ENCODE data around the gene ABCC12.

ABCC12 gene

DNA sequence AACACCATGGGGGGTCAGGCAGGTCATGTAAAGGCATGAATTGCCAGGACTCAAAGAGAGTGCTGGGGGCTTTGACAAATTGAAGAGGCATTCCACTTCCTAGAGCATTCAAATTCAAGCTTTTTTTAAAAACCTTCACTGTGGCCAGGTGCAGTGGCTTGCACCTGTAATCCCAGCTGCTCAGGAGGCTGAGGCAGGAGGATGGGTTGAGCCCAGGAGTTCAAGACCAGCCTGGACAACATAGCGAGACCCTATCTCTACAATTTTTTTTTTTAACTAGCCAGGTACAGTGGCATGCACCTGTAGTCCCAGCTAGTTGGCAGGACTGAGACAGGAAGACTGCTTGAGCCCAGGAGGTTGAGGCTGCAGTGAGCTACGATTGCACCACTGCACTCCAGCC, 17.2 kb downstream of the ABCC12 start:
- peaks cover 17% of the 10 kb centered on the region for H3K27me3 Mint-ChIP-seq
- no peak overlapping the region for H3K4me3 Mint-ChIP-seq
- DNase-seq (ENCODE audit: low spot score in 2 of 2) (no peak), ATAC-seq (replicated peaks; ENCODE audit: extremely low read depth, poor library complexity, severe bottlenecking) (no peak)
- no peaks in the 10 kb centered on the region for H3K4me1 Mint-ChIP-seq
- no peak overlapping the region for H3K27ac Mint-ChIP-seq (ENCODE audit: low read depth)
- no peaks in the 10 kb centered on the region for H3K9me3 Mint-ChIP-seq
- H3K36me3 Mint-ChIP-seq (ENCODE audit: insufficient read depth): no peaks in the 10 kb centered on the region

DNA sequence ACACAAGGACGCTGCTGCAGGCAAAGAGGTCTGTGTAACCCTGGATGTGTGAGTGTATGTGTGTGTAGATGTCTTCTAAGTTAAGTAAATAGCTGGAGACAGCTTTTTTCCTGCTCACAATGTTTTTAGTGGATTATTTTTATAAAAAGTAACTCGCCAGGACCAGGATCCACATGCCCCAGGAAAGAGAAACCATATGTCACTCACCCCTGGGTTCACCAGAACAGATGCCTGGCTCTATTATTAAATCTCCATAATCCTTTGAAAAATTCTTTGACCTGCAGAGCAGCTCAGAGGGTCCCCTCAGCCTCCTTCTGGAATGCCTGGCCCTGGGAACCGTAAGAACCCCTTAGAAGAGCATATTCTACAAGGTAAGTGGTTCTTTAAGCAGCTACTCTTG, 18.0 kb downstream of the ABCC12 start:
- Mint-ChIP-seq H3K27me3 (peaks cover 17% of the 10 kb centered on the region), H3K27ac (ENCODE audit: low read depth) (no peak overlapping the region), H3K36me3 (ENCODE audit: insufficient read depth) (no peaks in the 10 kb centered on the region), H3K4me3 (no peak overlapping the region), H3K4me1 (no peaks in the 10 kb centered on the region), H3K9me3 (no peaks in the 10 kb centered on the region)
- ATAC-seq (replicated peaks; ENCODE audit: extremely low read depth, poor library complexity, severe bottlenecking) (no peak), DNase-seq (ENCODE audit: low spot score in 2 of 2) (no peak)

DNA sequence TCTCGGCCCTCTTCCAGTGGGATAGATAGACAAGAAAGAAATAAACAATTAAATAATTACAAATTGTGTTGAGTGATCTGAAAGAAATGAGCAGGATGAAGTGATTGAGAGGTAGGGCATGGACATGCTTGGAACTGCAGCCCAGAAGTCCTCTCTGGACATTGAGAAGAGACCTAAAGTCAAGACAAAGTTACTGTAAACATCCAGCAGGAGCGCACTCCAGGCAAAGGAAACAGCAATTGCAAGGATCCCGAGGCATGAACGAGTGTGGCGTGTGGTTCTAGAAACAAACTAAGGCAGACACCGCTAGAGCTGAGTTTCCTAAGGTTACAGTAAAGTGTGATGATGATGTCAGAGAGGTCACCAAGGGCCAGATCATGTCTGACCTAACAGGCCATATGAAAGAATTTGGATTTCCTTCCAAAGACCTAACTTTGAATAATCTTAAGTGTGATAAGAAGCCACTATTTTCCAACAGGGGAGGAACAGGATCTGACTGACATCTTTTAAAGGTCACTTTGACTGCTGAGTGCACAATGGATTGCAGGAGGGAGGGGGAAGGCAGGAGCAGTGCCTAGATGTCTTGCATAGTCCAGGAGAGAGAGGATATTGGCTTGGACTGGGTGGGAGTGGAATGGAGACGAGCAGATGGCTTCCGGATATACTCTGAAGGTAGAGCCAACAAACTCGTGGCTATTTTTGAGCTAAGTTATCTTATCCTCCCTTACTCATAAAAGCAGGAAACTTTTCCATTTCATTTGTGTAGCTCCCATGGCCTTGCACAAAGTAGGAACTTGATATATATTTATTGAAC, 19.0 kb downstream of the ABCC12 start:
- DNase-seq (ENCODE audit: low spot score in 2 of 2): no peak
- Mint-ChIP-seq H3K9me3 (no peaks in the 10 kb centered on the region), H3K4me3 (no peak overlapping the region), H3K27me3 (peaks cover 9% of the 10 kb centered on the region), H3K4me1 (no peaks in the 10 kb centered on the region), H3K27ac (ENCODE audit: low read depth) (no peak overlapping the region), H3K36me3 (ENCODE audit: insufficient read depth) (no peaks in the 10 kb centered on the region)
- ATAC-seq (replicated peaks; ENCODE audit: extremely low read depth, poor library complexity, severe bottlenecking): no peak

DNA sequence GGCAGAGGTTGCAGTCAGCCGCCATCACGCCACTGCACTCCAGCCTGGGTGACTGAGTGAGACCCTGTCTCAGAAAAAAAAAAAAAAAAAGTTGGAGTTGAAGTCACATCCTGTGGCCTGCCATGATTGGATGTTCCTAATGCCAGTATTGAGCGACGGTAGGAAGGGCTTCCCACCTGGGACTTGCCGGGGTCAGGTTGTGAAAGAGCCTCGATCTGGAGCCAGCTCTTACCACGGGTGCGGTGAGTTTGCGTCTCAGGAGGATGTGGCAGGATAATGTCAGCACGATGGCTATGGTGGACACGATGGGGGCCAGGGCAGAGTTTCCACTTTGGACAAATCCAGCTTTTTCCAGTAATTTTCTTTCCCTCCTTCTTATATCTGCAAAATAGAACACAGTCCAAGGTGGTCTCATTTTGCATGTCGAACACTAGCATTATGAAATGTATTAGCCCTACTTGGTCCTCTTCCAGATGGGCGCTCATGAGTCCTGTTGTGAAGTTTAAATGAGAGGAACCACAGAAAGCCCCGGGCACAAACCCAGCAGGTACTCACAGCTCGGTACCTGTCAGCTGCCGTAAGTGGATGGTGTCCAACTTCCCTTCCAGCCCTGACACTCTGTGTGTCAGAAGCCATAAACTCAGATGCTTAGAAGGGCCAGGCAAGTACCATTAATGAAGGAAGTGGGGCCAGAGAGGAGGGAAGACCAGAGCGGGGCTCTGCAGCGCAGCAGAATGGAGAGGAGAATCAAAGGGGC, 22.2 kb downstream of the ABCC12 start:
- no peak overlapping the region for H3K27ac Mint-ChIP-seq (ENCODE audit: low read depth)
- H3K27me3 Mint-ChIP-seq: peaks cover 17% of the 10 kb centered on the region
- H3K9me3 Mint-ChIP-seq: no peaks in the 10 kb centered on the region
- ATAC-seq (replicated peaks; ENCODE audit: extremely low read depth, poor library complexity, severe bottlenecking) (no peak), DNase-seq (ENCODE audit: low spot score in 2 of 2) (no peak)
- H3K4me1 Mint-ChIP-seq: no peaks in the 10 kb centered on the region
- no peak overlapping the region for H3K4me3 Mint-ChIP-seq
- no peaks in the 10 kb centered on the region for H3K36me3 Mint-ChIP-seq (ENCODE audit: insufficient read depth)

DNA sequence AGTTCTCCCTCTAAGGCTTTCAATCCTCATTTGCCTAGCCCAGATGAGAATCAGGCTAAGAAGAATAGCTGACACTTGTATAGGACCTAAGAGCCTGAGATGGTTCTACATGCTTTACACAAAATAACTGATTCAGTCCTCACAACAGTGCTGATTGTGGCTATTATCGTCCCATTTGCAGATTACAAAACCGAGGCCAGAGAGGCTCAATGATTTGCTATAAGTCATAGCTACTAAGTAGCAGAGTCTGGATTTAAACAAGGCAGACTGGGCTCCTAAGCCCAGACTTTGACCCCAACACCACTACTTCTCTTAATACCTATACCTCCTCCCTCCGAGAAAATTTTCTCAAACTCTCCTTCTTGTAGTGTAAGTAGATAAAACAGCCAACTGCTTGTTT, 23.1 kb downstream of the ABCC12 start:
- Mint-ChIP-seq H3K4me1 (no peaks in the 10 kb centered on the region), H3K27me3 (peaks cover 17% of the 10 kb centered on the region), H3K4me3 (no peak overlapping the region), H3K27ac (ENCODE audit: low read depth) (no peak overlapping the region), H3K9me3 (no peaks in the 10 kb centered on the region), H3K36me3 (ENCODE audit: insufficient read depth) (no peaks in the 10 kb centered on the region)
- ATAC-seq (replicated peaks; ENCODE audit: extremely low read depth, poor library complexity, severe bottlenecking) (no peak), DNase-seq (ENCODE audit: low spot score in 2 of 2) (no peak)

DNA sequence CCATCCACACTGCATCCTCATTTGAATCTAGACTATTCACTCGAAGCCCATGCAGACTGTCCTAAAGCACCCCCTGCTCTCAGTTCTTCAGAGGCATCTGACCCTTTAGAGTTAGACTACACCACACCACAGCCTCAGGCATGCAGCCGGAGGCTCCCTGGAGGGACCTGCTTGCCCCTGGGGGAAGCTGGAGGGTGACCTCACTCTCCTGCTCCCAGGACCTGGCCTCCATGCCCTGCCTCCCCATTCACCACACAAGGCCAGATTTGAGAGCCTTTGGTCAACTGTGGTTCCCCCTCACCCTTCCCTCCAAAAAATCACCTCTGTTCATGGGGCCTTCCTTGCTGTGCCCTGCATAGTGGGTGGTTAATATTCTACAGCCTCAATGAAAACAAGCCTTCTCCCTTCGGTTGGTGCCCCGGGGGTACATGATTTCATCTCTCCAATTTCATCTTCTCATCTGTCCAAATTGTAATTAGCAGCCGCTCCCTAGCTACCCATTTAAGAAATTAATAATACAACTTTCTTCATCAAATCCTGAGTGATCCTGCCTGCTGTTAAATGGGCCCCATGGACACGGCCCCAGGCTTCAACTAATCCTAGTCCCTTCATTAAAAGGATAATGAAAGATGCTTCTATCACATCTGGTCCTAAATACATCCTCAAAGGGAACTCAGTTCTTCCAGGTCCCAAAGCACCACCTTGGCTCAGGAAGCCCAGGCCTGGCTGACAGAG, 24.4 kb downstream of the ABCC12 start:
- no peaks in the 10 kb centered on the region for H3K4me1 Mint-ChIP-seq
- H3K9me3 Mint-ChIP-seq: no peaks in the 10 kb centered on the region
- H3K27me3 Mint-ChIP-seq: peaks cover 17% of the 10 kb centered on the region
- ATAC-seq (replicated peaks; ENCODE audit: extremely low read depth, poor library complexity, severe bottlenecking) (no peak), DNase-seq (ENCODE audit: low spot score in 2 of 2) (no peak)
- H3K36me3 Mint-ChIP-seq (ENCODE audit: insufficient read depth): no peaks in the 10 kb centered on the region
- no peak overlapping the region for H3K4me3 Mint-ChIP-seq
- no peak overlapping the region for H3K27ac Mint-ChIP-seq (ENCODE audit: low read depth)

DNA sequence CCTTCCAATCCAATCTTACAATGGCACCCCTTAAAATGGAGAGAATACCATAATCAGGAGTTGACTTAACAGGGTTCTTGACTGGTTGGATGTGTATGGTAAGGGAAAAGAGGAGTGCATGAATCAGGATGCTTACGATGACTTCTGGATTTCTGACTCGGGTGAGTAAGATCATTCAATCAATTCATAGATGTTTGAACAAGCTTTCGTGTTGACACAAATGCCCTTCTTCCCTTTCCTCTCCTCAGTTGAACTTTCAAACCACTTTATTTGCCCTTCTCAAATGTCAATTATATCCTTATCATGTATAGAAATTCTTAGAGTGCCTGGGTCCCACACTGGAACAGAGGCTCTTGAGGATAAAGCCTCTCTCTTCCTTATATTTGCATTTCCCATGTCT, 25.9 kb downstream of the ABCC12 start:
- H3K36me3 Mint-ChIP-seq (ENCODE audit: insufficient read depth): no peaks in the 10 kb centered on the region
- no peak overlapping the region for H3K4me3 Mint-ChIP-seq
- no peak overlapping the region for H3K27ac Mint-ChIP-seq (ENCODE audit: low read depth)
- no peaks in the 10 kb centered on the region for H3K9me3 Mint-ChIP-seq
- DNase-seq (ENCODE audit: low spot score in 2 of 2) (no peak), ATAC-seq (replicated peaks; ENCODE audit: extremely low read depth, poor library complexity, severe bottlenecking) (no peak)
- H3K27me3 Mint-ChIP-seq: peaks cover 29% of the 10 kb centered on the region
- H3K4me1 Mint-ChIP-seq: no peaks in the 10 kb centered on the region

DNA sequence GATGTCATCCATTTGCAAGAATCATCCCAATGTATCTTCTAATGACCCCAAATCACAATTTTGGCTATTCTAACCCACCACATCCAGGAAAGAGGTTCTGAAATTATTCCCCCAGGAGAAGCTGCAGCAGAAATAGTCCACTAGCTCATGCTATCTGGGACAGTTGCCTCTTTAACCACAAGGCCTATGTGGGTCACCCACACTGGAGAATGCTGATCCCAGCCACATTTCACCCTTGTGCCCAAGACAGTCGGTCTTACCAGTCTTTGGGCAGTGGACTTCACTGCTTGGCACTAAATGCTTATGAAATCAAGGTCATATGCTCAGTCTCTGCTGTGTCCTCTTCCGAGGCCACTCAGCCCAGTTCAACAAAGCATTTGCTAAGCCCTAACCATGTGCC, 27.0 kb downstream of the ABCC12 start:
- no peak overlapping the region for H3K4me3 Mint-ChIP-seq
- no peaks in the 10 kb centered on the region for H3K4me1 Mint-ChIP-seq
- DNase-seq (ENCODE audit: low spot score in 2 of 2) (no peak), ATAC-seq (replicated peaks; ENCODE audit: extremely low read depth, poor library complexity, severe bottlenecking) (no peak)
- H3K27ac Mint-ChIP-seq (ENCODE audit: low read depth): no peak overlapping the region
- no peaks in the 10 kb centered on the region for H3K9me3 Mint-ChIP-seq
- H3K36me3 Mint-ChIP-seq (ENCODE audit: insufficient read depth): no peaks in the 10 kb centered on the region
- peaks cover 32% of the 10 kb centered on the region for H3K27me3 Mint-ChIP-seq

DNA sequence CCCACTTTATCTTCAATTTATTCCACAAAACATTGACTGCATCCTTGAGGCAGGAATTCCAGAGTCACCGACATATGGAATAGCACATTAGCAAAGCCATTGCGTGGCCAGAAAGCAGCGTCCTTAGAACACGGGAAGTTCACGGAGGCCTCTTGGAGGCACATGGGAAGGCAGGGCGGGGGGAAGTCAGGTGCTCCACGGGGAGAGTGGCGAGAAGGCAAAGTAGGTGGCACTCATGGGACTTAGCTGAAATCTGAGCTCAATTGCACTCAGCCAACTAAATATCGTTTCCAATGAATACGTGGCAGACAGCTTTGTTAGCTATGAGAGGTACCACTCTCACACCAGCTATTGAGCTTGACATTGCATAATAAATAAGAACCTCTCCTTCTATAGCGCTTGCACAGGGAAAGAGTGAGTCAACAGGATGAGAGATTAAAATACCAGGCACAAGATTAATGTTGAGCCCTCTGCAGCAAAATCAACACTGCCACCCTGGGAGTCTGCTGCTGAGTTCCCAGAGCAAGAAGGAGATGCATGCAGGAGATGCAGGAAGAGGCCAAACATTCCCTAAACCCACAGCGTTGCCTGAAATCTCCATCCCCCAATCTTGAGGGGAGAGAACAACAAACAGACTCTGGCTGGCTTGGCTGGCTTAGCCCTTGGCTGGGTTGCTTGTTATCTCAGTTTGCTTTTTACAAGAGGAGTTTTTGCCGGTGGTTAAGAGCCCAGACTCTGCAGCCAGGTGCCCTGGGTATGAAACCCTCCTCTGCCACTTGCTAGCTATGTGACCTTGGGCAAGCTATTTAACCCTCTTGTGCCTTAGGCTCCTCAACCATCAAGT, 28.8 kb downstream of the ABCC12 start:
- ATAC-seq (replicated peaks; ENCODE audit: extremely low read depth, poor library complexity, severe bottlenecking) (no peak), DNase-seq (ENCODE audit: low spot score in 2 of 2) (no peak)
- Mint-ChIP-seq H3K9me3 (no peaks in the 10 kb centered on the region), H3K27ac (ENCODE audit: low read depth) (no peak overlapping the region), H3K4me1 (no peaks in the 10 kb centered on the region), H3K4me3 (no peak overlapping the region), H3K36me3 (ENCODE audit: insufficient read depth) (no peaks in the 10 kb centered on the region), H3K27me3 (peaks cover 32% of the 10 kb centered on the region)

DNA sequence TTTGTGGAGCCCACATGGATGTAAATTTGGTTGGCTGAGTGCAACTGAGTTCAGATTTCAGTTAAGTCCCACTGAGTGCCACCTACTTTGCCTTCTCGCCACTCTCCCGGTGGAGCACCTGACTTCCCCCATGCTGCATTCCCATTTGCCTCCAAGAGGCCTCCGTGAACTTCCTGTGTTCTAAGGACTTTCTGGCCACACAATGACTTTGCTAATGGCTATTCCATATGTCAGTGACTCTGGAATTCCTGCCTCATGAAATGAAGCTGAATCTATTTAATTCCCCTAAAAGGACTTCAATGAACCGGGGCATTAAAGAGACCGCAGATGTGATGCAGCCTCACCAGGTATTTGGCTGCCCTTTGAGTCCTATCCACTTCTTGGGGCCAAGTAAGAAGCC, 29.9 kb downstream of the ABCC12 start:
- H3K4me3 Mint-ChIP-seq: no peak overlapping the region
- peaks cover 21% of the 10 kb centered on the region for H3K27me3 Mint-ChIP-seq
- no peaks in the 10 kb centered on the region for H3K9me3 Mint-ChIP-seq
- ATAC-seq (replicated peaks; ENCODE audit: extremely low read depth, poor library complexity, severe bottlenecking) (no peak), DNase-seq (ENCODE audit: low spot score in 2 of 2) (no peak)
- H3K4me1 Mint-ChIP-seq: no peaks in the 10 kb centered on the region
- H3K27ac Mint-ChIP-seq (ENCODE audit: low read depth): no peak overlapping the region
- H3K36me3 Mint-ChIP-seq (ENCODE audit: insufficient read depth): no peaks in the 10 kb centered on the region

DNA sequence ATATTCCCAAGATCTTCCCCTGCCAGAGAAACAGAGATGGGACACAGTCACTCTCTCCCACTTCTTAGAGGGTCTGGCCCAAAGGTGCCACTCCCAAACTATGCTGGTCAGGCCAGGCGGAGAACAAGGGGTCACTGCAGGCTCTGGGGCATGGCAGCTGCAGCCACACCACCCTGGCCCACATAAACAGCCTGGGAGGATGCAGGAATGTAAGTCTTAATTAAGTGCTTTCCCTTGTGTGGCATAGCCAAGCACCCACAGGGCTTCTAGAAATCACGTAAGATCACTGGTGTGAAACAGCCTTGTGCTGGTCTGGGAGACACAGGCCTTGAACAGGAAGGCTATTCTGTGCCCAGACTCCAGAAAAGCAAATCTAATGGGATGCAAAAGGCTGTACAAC, 31.5 kb downstream of the ABCC12 start:
- DNase-seq (ENCODE audit: low spot score in 2 of 2) (no peak), ATAC-seq (replicated peaks; ENCODE audit: extremely low read depth, poor library complexity, severe bottlenecking) (no peak)
- Mint-ChIP-seq H3K9me3 (no peaks in the 10 kb centered on the region), H3K27ac (ENCODE audit: low read depth) (no peak overlapping the region), H3K4me3 (no peak overlapping the region), H3K4me1 (no peaks in the 10 kb centered on the region), H3K27me3 (peaks cover 15% of the 10 kb centered on the region), H3K36me3 (ENCODE audit: insufficient read depth) (no peaks in the 10 kb centered on the region)

DNA sequence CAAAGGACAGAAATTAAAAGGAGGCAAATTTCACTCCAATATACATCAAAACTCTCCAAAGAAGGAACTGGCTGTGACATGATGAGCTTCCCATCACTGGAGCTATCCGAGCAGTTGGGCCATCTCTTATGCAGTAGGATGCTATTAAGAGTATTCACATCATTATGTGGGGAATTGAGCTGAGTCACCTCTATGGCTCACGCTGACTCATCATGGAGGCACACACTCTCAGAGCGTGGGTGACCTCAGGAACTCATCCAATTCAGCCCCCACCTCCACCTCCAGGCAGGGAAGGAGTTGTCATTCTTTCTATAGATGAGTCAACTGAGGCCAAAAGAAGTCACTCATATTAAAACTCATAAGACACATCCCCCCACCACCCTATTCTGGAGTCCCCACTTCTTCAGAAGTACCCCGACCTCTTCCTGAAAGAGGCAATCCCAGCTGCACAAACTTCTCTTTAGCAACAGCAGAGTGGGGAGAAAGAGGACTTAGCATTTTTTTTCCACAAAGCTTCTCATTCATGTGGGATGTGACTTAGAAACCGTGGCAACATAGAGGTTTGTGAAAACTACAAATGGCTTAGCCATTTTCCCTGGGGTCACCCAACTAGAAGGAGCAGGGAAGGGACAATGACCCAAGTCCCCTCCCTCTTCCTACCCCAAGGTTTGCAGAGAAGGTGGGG, 32.5 kb downstream of the ABCC12 start:
- no peaks in the 10 kb centered on the region for H3K36me3 Mint-ChIP-seq (ENCODE audit: insufficient read depth)
- no peak overlapping the region for H3K27ac Mint-ChIP-seq (ENCODE audit: low read depth)
- H3K4me1 Mint-ChIP-seq: no peaks in the 10 kb centered on the region
- DNase-seq (ENCODE audit: low spot score in 2 of 2) (no peak), ATAC-seq (replicated peaks; ENCODE audit: extremely low read depth, poor library complexity, severe bottlenecking) (no peak)
- no peaks in the 10 kb centered on the region for H3K9me3 Mint-ChIP-seq
- H3K4me3 Mint-ChIP-seq: no peak overlapping the region
- peaks cover 15% of the 10 kb centered on the region for H3K27me3 Mint-ChIP-seq
